K562 (cell line): ENCODE data around the gene DHRS13. TPM values are rescaled to one million over a fixed set of nuclear protein-coding genes. Genes with fewer than 3 reads are reported as not detected.

Experiments used
- CBX8 ChIP-seq: fragments of 200-600 bp; sonication (generic); IDR thresholded peaks from 2 replicates; pipeline ENCODE4 v1.6.1; 2012; ENCODE audit warnings: borderline replicate concordance, mixed run types, low read depth, mild to moderate bottlenecking, moderate library complexity, mixed read lengths, low read length, control low read depth, inconsistent platforms; ENCODE audit not compliant: poor library complexity, severe bottlenecking; ENCODE audit errors: extremely low read depth
- ELF4 ChIP-seq: fragments of 450-650 bp; formaldehyde crosslinking; IDR thresholded peaks from 2 replicates; pipeline ENCODE4 v1.4.0; 2022; ENCODE audit warnings: missing genetic modification characterization
- GABPA ChIP-seq: fragments of 200-800 bp; sonication (Bioruptor generic); conservative IDR thresholded peaks from 2 replicates; pipeline ENCODE4 v1.6.1; 2016; ENCODE audit warnings: low read depth, missing genetic modification characterization, missing compliant biosample characterization
- HNRNPLL ChIP-seq: fragments of 200-400 bp; formaldehyde crosslinking; IDR thresholded peaks from 2 replicates; pipeline ENCODE4 v1.6.1; 2017; ENCODE audit warnings: low read length, low read depth, mild to moderate bottlenecking; ENCODE audit not compliant: poor library complexity, severe bottlenecking
- RFX5 ChIP-seq: IDR thresholded peaks from 2 replicates; pipeline ENCODE4 v1.6.1; 2011; ENCODE audit warnings: low read depth, mild to moderate bottlenecking, improper control_type of control experiment, low read length
- STAT5A ChIP-seq: IDR thresholded peaks from 2 replicates; pipeline ENCODE4 v1.6.1; 2012; ENCODE audit warnings: low read length, inconsistent platforms, borderline replicate concordance
- U2AF1 ChIP-seq: fragments of 200-400 bp; formaldehyde crosslinking; optimal IDR thresholded peaks from 2 replicates; pipeline ENCODE3; 2017; ENCODE audit warnings: mild to moderate bottlenecking, low read depth, low read length, moderate library complexity
- ZNF134 ChIP-seq: fragments of 250-450 bp; sonication (Bioruptor Pico); conservative IDR thresholded peaks from 2 replicates; pipeline ENCODE4 v1.4.0; 2020
- ZNF263 ChIP-seq: sonication (generic); formaldehyde crosslinking; IDR thresholded peaks from 2 replicates; pipeline ENCODE4 v1.8.0; 2022; ENCODE audit warnings: mild to moderate bottlenecking, missing genetic modification reagents, borderline replicate concordance
- ZNF3 ChIP-seq: fragments of 250-450 bp; sonication (Bioruptor Pico); IDR thresholded peaks from 2 replicates; pipeline ENCODE4 v1.5.0; 2021; ENCODE audit warnings: mild to moderate bottlenecking, moderate library complexity
- ZNF57 ChIP-seq: fragments of 450-650 bp; formaldehyde crosslinking; IDR thresholded peaks from 2 replicates; pipeline ENCODE4 v1.4.0; 2020; ENCODE audit warnings: mild to moderate bottlenecking, moderate library complexity
- ZNF695 ChIP-seq: fragments of 450-650 bp; formaldehyde crosslinking; IDR thresholded peaks from 2 replicates; pipeline ENCODE4 v1.4.0; 2020; ENCODE audit warnings: mild to moderate bottlenecking, moderate library complexity
- polyA plus RNA-seq, 8 experiments: library from polyadenylated mRNA; depleted of rRNA in 4 of 8; stranded (reverse) in 5 of 8; unstranded in 3 of 8; fragments of >200 nt; fragmentation: Nextera tagmentation in 2 of 8; fragmentation: Illumina TruSeq in 1 of 8; extraction: Ambion mirVana in 2 of 8; extraction: Trizol in 1 of 8; gene quantifications; 2 replicates each; pipeline versions ENCODE4 v1.2.1 to v1.2.3, GENCODE V29; 2011 to 2014; ENCODE audit warnings: inconsistent platforms in 1 of 8, missing spikeins in 1 of 8
- total RNA-seq, 7 experiments: library from RNA; depleted of rRNA in 6 of 7; stranded (reverse); fragments of >200 nt in 6 of 7; fragmentation: Illumina TruSeq in 2 of 7; extraction: Trizol in 2 of 7; gene quantifications; 2 replicates each; pipeline versions ENCODE4 v1.2.1 to v1.2.3, GENCODE V29; 2011 to 2021; ENCODE audit warnings: low replicate concordance in 1 of 7
- TF ChIP-seq, protein P1 (sequence below): sonication (generic); formaldehyde crosslinking; IDR thresholded peaks from 2 replicates; pipeline ENCODE4 v1.8.1; 2022; ENCODE audit warnings: missing genetic modification reagents
- TF ChIP-seq, protein P2 (sequence below): sonication (generic); formaldehyde crosslinking; IDR thresholded peaks from 2 replicates; pipeline ENCODE4 v1.8.1; 2023; ENCODE audit warnings: missing genetic modification reagents, mild to moderate bottlenecking, borderline replicate concordance

Gene DHRS13
- total and polyA plus RNA-seq, 9 of the 15 experiments (the other 6 are each of a cell fraction or from before 2014, with no cell fraction given), result 0.32 to 52.3 (median 34.3) TPM; not detected in 1

DNA sequence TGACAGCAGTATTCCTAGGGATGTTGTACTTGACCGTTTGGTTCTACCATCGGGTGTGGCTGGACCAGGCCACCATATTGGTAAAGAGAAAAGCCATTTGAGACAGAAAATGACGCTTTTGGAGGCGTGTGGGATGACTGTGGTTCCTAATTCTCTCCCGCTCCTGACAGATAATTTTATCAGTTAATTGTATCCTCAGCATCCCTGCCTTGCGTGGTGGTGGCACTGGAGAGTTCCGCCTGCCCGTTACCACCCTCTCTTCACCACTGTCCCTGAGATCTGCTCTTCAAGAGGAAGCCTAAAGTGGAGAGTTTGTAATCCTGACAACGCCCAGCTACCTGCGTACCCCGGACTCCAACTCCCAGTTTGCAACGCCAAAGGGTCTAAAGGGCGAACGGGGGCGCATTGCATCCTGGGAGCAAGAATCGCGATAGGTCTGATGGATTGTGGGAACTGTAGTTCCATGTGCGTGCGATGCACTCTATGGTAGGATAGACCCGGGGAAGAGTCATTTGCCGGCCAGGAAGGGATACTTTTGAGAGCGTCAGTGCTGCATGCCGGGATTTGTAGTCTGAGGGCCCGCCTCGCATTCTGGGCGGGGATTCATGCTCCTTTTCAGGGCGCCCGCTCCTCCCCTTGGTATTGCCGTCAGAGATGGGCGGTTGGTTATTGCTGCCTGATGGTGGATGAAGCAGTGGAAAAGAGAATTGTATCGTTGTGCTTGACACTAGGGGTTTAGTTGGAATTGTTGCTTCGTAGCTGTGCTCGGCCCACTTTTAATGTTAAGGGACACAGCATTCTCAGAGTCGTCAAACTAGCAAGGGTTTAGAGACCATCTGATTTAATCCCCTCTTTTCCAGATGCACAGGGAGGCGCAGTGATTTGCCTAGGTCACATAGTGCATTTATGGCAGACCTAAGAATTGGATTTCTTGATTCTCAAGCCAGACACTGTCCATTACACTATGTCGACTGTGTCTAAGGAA lies 49.4 kb upstream of the DHRS13 start (continued):
- TF ChIP-seq CBX8, result no peak
- TF ChIP-seq GABPA (tag), result peak; percentile 93
- no peak for TF ChIP-seq ZNF57 (CRISPR knock-in tag)
- TF ChIP-seq, protein P1, sequence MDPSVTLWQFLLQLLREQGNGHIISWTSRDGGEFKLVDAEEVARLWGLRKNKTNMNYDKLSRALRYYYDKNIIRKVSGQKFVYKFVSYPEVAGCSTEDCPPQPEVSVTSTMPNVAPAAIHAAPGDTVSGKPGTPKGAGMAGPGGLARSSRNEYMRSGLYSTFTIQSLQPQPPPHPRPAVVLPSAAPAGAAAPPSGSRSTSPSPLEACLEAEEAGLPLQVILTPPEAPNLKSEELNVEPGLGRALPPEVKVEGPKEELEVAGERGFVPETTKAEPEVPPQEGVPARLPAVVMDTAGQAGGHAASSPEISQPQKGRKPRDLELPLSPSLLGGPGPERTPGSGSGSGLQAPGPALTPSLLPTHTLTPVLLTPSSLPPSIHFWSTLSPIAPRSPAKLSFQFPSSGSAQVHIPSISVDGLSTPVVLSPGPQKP (CRISPR knock-in tag), result no peak
- TF ChIP-seq ZNF3, result no peak
- no peak for TF ChIP-seq HNRNPLL
- no peak; the same call in 1 of the 2 replicates for TF ChIP-seq STAT5A
- TF ChIP-seq, protein P2, sequence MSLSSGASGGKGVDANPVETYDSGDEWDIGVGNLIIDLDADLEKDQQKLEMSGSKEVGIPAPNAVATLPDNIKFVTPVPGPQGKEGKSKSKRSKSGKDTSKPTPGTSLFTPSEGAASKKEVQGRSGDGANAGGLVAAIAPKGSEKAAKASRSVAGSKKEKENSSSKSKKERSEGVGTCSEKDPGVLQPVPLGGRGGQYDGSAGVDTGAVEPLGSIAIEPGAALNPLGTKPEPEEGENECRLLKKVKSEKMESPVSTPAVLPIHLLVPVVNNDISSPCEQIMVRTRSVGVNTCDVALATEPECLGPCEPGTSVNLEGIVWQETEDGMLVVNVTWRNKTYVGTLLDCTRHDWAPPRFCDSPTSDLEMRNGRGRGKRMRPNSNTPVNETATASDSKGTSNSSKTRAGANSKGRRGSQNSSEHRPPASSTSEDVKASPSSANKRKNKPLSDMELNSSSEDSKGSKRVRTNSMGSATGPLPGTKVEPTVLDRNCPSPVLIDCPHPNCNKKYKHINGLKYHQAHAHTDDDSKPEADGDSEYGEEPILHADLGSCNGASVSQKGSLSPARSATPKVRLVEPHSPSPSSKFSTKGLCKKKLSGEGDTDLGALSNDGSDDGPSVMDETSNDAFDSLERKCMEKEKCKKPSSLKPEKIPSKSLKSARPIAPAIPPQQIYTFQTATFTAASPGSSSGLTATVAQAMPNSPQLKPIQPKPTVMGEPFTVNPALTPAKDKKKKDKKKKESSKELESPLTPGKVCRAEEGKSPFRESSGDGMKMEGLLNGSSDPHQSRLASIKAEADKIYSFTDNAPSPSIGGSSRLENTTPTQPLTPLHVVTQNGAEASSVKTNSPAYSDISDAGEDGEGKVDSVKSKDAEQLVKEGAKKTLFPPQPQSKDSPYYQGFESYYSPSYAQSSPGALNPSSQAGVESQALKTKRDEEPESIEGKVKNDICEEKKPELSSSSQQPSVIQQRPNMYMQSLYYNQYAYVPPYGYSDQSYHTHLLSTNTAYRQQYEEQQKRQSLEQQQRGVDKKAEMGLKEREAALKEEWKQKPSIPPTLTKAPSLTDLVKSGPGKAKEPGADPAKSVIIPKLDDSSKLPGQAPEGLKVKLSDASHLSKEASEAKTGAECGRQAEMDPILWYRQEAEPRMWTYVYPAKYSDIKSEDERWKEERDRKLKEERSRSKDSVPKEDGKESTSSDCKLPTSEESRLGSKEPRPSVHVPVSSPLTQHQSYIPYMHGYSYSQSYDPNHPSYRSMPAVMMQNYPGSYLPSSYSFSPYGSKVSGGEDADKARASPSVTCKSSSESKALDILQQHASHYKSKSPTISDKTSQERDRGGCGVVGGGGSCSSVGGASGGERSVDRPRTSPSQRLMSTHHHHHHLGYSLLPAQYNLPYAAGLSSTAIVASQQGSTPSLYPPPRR (CRISPR knock-in tag), result no peak
- TF ChIP-seq RFX5, result no peak
- TF ChIP-seq ELF4 (CRISPR knock-in tag), result peak; percentile 92
- peak; percentile 52; the same call in 1 of the 2 replicates for TF ChIP-seq ZNF134 (CRISPR knock-in tag)
- TF ChIP-seq U2AF1, result no peak
- peak; percentile 67; the same call in 1 of the 2 replicates for TF ChIP-seq ZNF263 (CRISPR knock-in tag)
- TF ChIP-seq ZNF695 (CRISPR knock-in tag), result no peak
